CD14-positive monocyte (primary cell): ENCODE measurements around the gene RARRES1. TPM values are rescaled to one million over a fixed set of nuclear protein-coding genes. Genes with fewer than 3 reads are reported as not detected.

Source experiments
- DNase-seq, 3 donors: peaks; one replicate each; pipeline ENCODE4 v3.0.0-alpha.2; 2011 to 2022
- H2AFZ ChIP-seq: 2 replicates; pipeline ENCODE4 v1.6.0; 2012; ENCODE audit warnings: mild to moderate bottlenecking, low read depth, low read length, inconsistent platforms; ENCODE audit not compliant: insufficient read depth, poor library complexity, severe bottlenecking
- H3K27ac ChIP-seq, 2 donors: 1 replicate in 1 of 2; 2 replicates in 1 of 2; pipeline ENCODE4 v1.5.1; 2012 to 2013; ENCODE audit warnings: low read length in 2 of 2, control low read depth in 1 of 2, inconsistent platforms in 1 of 2, low read depth in 1 of 2, mild to moderate bottlenecking in 1 of 2
- H3K27me3 ChIP-seq, 2 donors: one replicate each; pipeline versions ENCODE4 v1.6.0 to v1.6.1; 2011 to 2013; ENCODE audit warnings: low read length in 2 of 2; ENCODE audit not compliant: control insufficient read depth in 2 of 2, insufficient read depth in 2 of 2
- H3K36me3 ChIP-seq, 2 donors: replicated peaks in 1 of 2; 1 replicate in 1 of 2; 2 replicates in 1 of 2; pipeline versions ENCODE4 v1.5.1 to v1.6.1; 2012 to 2013; ENCODE audit warnings: low read length in 2 of 2, control low read depth in 1 of 2, inconsistent platforms in 1 of 2, mild to moderate bottlenecking in 1 of 2; ENCODE audit not compliant: insufficient read depth in 2 of 2, control insufficient read depth in 1 of 2
- H3K4me1 ChIP-seq, 2 donors: 1 replicate in 1 of 2; 2 replicates in 1 of 2; pipeline versions ENCODE4 v1.5.1 to v1.6.1; 2012 to 2013; ENCODE audit warnings: low read length in 2 of 2, control low read depth in 1 of 2, inconsistent platforms in 1 of 2, mild to moderate bottlenecking in 1 of 2, moderate library complexity in 1 of 2; ENCODE audit not compliant: insufficient read depth in 2 of 2, control insufficient read depth in 1 of 2
- H3K4me2 ChIP-seq: replicated peaks from 2 replicates; pipeline ENCODE3; 2012; ENCODE audit warnings: low read length, moderate library complexity, mild to moderate bottlenecking; ENCODE audit not compliant: poor library complexity, severe bottlenecking; ENCODE audit errors: extremely low read depth
- H3K4me3 ChIP-seq, 3 experiments: fragments of 200-600 bp in 1 of 3; sonication (generic) in 1 of 3; replicated peaks in 1 of 3; 1 replicate in 2 of 3; 2 replicates in 1 of 3; pipeline ENCODE4 v1.5.1; 2011 to 2013; ENCODE audit warnings: low read length in 3 of 3, mild to moderate bottlenecking in 3 of 3, control low read depth in 2 of 3, low read depth in 2 of 3, inconsistent platforms in 1 of 3, moderate library complexity in 1 of 3
- H3K79me2 ChIP-seq: 2 replicates; pipeline ENCODE4 v1.6.0; 2012; ENCODE audit warnings: mild to moderate bottlenecking, control low read depth, inconsistent platforms, low read length, moderate library complexity; ENCODE audit not compliant: insufficient read depth
- H3K9ac ChIP-seq: 2 replicates; pipeline ENCODE4 v1.6.0; 2017; ENCODE audit warnings: low read length, mild to moderate bottlenecking; ENCODE audit not compliant: insufficient read depth, poor library complexity, severe bottlenecking
- H3K9me3 ChIP-seq, 2 donors: replicated peaks in 1 of 2; 1 replicate in 1 of 2; 2 replicates in 1 of 2; pipeline versions ENCODE4 v1.5.1 to v1.6.1; 2012 to 2013; ENCODE audit warnings: low read length in 2 of 2, control low read depth in 1 of 2; ENCODE audit not compliant: control insufficient read depth in 1 of 2, insufficient read depth in 1 of 2
- H4K20me1 ChIP-seq: 2 replicates; pipeline ENCODE4 v1.6.0; 2012; ENCODE audit warnings: mild to moderate bottlenecking, low read length, control low read depth, moderate library complexity; ENCODE audit not compliant: insufficient read depth
- H3K27ac Mint-ChIP-seq, 7 donors: one replicate each; pipeline ENCODE4 v1.8.0; 2020; ENCODE audit warnings: mild to moderate bottlenecking in 7 of 7, mixed read lengths in 7 of 7, moderate library complexity in 6 of 7, inconsistent platforms in 2 of 7
- H3K27me3 Mint-ChIP-seq, 3 donors: one replicate each; pipeline ENCODE4 v1.8.0; 2021 to 2022; ENCODE audit warnings: low read depth in 3 of 3, mild to moderate bottlenecking in 3 of 3, mixed read lengths in 3 of 3, moderate library complexity in 3 of 3, inconsistent platforms in 1 of 3
- H3K36me3 Mint-ChIP-seq, 2 donors: one replicate each; pipeline ENCODE4 v1.8.0; 2020; ENCODE audit warnings: mixed read lengths in 2 of 2, inconsistent platforms in 1 of 2, mild to moderate bottlenecking in 1 of 2
- H3K4me1 Mint-ChIP-seq: one replicate; pipeline ENCODE4 v1.8.0; 2020; ENCODE audit warnings: mild to moderate bottlenecking, mixed read lengths
- H3K4me3 Mint-ChIP-seq, 2 donors: one replicate each; pipeline ENCODE4 v1.8.0; 2020; ENCODE audit warnings: mild to moderate bottlenecking in 2 of 2, mixed read lengths in 2 of 2, moderate library complexity in 1 of 2
- H3K9me3 Mint-ChIP-seq, 7 donors: one replicate each; pipeline ENCODE4 v1.8.0; 2020 to 2022; ENCODE audit warnings: mixed read lengths in 7 of 7, mild to moderate bottlenecking in 6 of 7, moderate library complexity in 6 of 7, inconsistent platforms in 2 of 7
- WGBS: methylation state at CpG from one replicate; pipeline ENCODE4 v1.1.5; 2013; ENCODE audit warnings: missing lambda C conversion rate; ENCODE audit not compliant: insufficient coverage; 5-methylcytosine and 5-hydroxymethylcytosine counted together
- intact Hi-C, 2 donors: fragments of 100-400 bp; cut with micrococcal nuclease; formaldehyde crosslinking; loops; one replicate each; pipeline versions ENCODE4 v1.15.0 to v1.15.1; 2023
- polyA plus RNA-seq, 3 donors: library from polyadenylated mRNA; depleted of rRNA in 1 of 3; unstranded in 2 of 3; stranded (reverse) in 1 of 3; fragments of 300-500 nt in 2 of 3; fragments of >200 nt in 1 of 3; fragmentation: Illumina TruSeq in 2 of 3; gene quantifications; 1 replicate in 2 of 3; 2 replicates in 1 of 3; pipeline ENCODE4 v1.2.3, GENCODE V29; 2012 to 2021
- TF ChIP-seq, protein P1 (sequence below): fragments of 200-600 bp; IDR thresholded peaks from one replicate; pipeline ENCODE4 v1.8.0; 2022; ENCODE audit warnings: antibody characterized with exemption, mild to moderate bottlenecking

The RARRES1 gene
- polyA plus RNA-seq, 3 donors, result not detected

DNA sequence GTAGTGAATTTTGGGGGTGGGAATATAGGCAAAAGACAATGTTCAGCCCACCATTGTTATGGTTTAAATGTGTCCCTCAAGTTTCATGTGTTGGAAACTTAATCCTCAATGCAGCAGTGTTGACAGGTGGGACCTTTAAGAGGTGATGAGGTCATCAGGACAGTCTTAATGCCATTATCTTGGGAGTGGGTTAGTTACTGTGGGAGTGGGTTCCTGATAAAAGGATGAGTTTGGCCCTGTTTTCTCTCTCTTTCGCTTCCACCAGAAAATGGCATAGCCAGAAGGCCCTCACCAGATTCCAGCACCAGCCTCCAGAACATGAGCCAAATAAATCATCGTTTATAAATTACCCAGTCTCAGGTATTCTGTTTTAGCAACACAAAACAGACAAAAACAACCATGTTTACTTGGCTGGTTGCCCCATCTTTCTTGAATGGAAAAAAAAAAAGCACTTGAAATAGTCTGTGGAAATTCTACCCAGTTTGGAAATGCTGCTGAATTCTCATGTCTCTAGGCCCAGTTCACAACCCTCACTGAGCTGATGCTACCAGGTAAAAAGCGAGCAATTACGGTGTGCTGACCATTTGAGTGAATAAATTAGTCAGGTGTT, 38.6 kb upstream of the RARRES1 start:
- no peak overlapping the region for H3K4me3 Mint-ChIP-seq
- TF ChIP-seq, protein P1, sequence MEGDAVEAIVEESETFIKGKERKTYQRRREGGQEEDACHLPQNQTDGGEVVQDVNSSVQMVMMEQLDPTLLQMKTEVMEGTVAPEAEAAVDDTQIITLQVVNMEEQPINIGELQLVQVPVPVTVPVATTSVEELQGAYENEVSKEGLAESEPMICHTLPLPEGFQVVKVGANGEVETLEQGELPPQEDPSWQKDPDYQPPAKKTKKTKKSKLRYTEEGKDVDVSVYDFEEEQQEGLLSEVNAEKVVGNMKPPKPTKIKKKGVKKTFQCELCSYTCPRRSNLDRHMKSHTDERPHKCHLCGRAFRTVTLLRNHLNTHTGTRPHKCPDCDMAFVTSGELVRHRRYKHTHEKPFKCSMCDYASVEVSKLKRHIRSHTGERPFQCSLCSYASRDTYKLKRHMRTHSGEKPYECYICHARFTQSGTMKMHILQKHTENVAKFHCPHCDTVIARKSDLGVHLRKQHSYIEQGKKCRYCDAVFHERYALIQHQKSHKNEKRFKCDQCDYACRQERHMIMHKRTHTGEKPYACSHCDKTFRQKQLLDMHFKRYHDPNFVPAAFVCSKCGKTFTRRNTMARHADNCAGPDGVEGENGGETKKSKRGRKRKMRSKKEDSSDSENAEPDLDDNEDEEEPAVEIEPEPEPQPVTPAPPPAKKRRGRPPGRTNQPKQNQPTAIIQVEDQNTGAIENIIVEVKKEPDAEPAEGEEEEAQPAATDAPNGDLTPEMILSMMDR, result no peak
- no peak overlapping the region for H3K27ac ChIP-seq
- H2AFZ ChIP-seq, result no peak overlapping the region
- H3K27me3 ChIP-seq, result no peaks in the 10 kb centered on the region
- H3K4me1 ChIP-seq, result no peaks in the 10 kb centered on the region
- no peaks in the 10 kb centered on the region for H3K4me1 Mint-ChIP-seq
- no peaks in the 10 kb centered on the region for H4K20me1 ChIP-seq
- no CpG with 5 or more reads among the region's 4 CpGs for WGBS
- no peak for DNase-seq
- H3K9me3 ChIP-seq, result no peaks in the 10 kb centered on the region
- no peak overlapping the region for H3K27ac Mint-ChIP-seq
- H3K4me3 ChIP-seq, result no peak overlapping the region
- no peaks in the 10 kb centered on the region for H3K9me3 Mint-ChIP-seq
- H3K36me3 ChIP-seq, result no peaks in the 10 kb centered on the region
- H3K79me2 ChIP-seq, result no peaks in the 10 kb centered on the region
- H3K4me2 ChIP-seq, result no peak overlapping the region
- intact Hi-C loops, result no loop called here
- H3K36me3 Mint-ChIP-seq, result peaks cover 0 to 2% of the 10 kb centered on the region in 2 donors
- H3K9ac ChIP-seq, result no peak overlapping the region
- peaks cover 2 to 3% (median 3%) of the 10 kb centered on the region in 3 donors for H3K27me3 Mint-ChIP-seq

DNA sequence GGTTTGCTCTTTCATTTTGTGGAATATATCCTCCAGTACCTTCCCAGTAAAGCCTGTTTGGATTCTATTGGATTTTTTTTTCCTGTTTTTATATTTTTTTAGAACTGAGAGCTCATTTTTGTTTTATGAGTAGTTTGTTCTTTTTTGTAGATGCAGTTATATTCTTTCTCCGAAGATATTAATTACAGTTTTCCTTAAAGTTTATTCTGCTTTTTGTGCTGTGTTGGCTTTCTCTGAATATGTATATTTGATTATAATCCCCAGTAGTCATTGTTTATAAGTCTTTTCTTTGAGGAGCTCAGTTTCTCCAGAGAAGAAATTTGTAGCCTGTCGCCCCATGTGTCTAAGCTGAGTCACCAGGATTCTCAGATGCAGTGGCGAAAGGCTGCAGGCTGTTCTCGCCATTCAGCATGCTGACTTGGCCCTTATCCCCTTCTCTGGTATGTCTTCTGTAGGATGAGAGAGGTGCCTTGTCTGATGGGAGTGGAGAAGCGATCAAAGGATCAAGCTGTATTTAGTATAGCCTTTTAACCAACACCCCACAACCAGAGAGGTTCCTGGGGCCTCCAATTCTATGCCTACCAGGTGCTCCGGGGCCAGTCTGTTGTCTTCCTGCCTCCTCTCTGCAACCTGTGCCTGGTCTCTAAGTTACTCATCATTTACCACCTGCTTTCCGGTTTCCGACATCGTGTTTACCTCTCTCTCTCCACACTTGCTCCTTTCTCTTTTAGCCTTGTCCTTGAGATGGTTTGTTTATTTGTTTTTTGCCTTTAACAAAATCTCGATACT, 37.9 kb upstream of the RARRES1 start:
- no peaks in the 10 kb centered on the region for H3K9me3 ChIP-seq
- no peak overlapping the region for H3K4me3 Mint-ChIP-seq
- no peaks in the 10 kb centered on the region for H4K20me1 ChIP-seq
- no peaks in the 10 kb centered on the region for H3K36me3 ChIP-seq
- no peak overlapping the region for H3K27ac ChIP-seq
- H3K27ac Mint-ChIP-seq, result no peak overlapping the region
- no peaks in the 10 kb centered on the region for H3K4me1 Mint-ChIP-seq
- TF ChIP-seq, protein P1, result no peak
- WGBS, result 96% methylated on average over 3 of the region's 10 CpGs
- H3K79me2 ChIP-seq, result no peaks in the 10 kb centered on the region
- no peaks in the 10 kb centered on the region for H3K27me3 ChIP-seq
- H3K4me2 ChIP-seq, result no peak overlapping the region
- no peaks in the 10 kb centered on the region for H3K4me1 ChIP-seq
- intact Hi-C loops, result no loop called here
- no peaks in the 10 kb centered on the region for H3K9me3 Mint-ChIP-seq
- peaks cover 2 to 3% (median 3%) of the 10 kb centered on the region in 3 donors for H3K27me3 Mint-ChIP-seq
- H3K9ac ChIP-seq, result no peak overlapping the region
- H3K4me3 ChIP-seq, result no peak overlapping the region
- no peak overlapping the region for H2AFZ ChIP-seq
- H3K36me3 Mint-ChIP-seq, result no peaks in the 10 kb centered on the region
- no peak for DNase-seq
